GM18907 (cell line): Measurements from ENCODE around the gene ZFYVE27.

Experiments
- ATAC-seq: cut with Tn5 transposase; IDR thresholded peaks from one replicate; pipeline ENCODE4 v1.9.1; 2021; ENCODE audit warnings: mild to moderate bottlenecking, moderate library complexity; ENCODE audit not compliant: unreplicated experiment

Gene ZFYVE27

GRCh38 chr10:97766996-97767924 is 30.3 kb downstream of the ZFYVE27 start:
- ATAC-seq: no peak

DNA sequence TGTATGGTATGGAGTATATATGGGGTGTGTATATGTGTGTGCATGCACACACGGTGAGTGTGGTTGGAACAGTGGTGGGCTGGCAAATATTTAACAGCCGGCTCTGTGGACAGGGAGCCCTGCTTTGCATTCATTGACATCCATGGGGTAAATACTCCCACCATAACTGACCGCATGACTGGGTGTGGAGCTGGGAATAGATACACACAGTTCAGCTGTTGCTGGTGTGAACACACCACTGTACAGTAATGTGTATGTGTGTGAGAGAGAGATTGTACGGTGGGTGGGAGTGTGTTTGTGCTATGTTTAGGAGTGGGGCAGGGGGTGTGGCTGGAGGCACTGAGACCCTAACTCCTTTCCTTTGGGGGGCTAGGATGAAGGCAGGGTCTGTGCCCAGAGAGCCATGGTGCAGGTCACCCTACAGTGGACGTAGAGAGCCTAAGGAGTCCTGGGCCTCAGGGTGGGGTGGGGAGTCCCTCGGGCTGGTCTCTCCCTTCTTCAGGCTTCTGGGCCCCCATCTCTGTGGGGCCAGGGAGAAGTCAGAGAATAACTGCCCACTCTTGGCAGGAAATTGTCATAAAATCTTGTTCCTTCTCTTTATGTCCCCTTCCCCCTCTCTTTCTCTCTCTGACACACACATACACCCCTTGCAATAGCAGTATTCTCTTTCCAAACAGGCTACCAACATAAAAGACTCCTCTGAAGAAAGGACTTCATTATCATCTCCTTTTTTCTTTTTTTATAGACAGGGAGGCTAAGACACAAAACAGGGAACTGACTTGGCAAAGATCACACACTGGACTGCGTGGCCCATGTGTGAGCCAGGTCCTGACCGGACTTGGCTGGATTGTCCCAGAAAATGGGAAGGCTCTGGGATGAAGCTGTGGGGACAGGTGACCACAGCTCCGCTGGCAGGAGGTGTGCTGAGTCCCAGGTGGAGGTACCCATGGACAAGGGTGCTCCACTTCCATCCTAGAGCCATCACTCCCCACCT is 31.7 kb downstream of the ZFYVE27 start:
- no peak for ATAC-seq

- no peak for ATAC-seq
These were observed 33.3 kb downstream of the ZFYVE27 start for GRCh38 chr10:97770255-97770654.

- ATAC-seq: no peak
These were observed 34.3 kb downstream of the ZFYVE27 start for GRCh38 chr10:97771055-97771891.

DNA sequence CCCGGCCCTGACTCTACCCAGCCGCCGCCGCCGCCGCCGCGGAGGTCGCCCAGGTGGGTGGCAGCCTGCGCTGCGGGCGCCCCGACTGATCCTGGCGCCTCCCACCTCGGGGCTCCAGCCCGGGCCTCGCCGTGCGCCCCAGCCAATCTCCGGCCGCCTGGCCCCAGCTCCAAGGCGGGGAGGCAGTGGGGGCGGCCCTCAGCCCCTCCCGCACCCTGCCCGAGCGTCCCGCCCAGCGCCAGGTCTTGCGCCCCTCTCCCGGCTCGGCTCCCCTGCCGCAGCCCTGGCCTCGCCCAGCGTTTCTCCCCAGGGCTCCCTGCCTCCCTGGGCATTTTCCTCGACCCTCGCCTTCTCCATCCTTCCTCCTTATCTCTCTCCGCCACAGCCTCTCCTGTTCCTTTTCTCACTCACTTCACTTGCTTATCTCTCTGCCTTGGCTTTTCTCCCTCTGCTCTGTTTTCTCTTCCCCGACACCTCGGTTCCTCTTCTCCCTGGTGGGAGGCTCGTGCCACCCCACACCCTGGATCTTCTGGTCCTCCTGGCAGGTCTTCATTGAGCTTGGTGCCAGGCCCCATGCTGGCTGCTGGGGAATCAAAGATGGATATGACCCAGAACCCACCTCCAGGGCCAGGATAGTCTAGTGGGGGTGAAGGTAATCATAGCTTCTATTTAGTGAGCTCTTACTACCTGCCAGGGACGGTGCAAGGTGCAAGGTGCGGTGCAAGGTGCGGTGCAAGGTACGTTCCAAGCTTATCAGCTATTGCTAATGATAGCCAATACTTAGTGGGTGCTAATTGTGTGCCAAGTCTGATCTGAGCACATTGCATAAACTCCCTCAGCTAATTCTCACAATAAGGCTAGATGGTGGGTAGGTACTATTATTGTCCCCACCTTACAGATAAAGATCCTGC is 35.2 kb downstream of the ZFYVE27 start, which contains the start of gene SFRP5:
TSS of gene SFRP5 (minus strand) at position 87 of the 911 bp plus-strand sequence. CDS start 166 bp downstream, outside the sequence.
- no peak for ATAC-seq

- ATAC-seq: no peak
These were observed 36.2 kb downstream of the ZFYVE27 start for GRCh38 chr10:97773096-97773495.

DNA sequence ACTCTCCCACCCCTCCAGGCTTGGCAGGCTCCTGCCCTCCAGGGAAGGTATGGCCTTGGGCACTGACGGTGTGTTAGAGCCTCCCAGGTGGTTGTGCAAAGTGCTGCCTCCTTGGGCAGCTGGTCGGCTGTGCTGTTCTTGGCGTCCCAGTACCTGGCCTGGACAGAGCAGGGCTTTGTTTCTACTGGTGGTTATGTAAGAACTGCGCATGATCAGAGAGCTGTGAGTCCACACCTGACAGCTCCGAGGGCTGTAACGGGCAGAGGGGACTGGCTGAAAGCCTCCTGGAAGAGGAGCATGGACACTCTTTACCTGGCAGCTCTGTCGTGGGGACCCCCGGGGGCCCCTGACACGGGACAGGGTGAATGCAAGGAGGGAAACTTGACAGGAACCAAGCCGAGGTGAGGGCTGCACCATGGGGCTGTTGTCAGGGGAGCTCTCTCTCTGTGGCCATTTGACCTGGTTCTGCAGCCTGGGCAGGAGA is 37.9 kb downstream of the ZFYVE27 start:
- ATAC-seq: no peak

GRCh38 chr10:97777143-97777542 is 40.2 kb downstream of the ZFYVE27 start:
- ATAC-seq: no peak

DNA sequence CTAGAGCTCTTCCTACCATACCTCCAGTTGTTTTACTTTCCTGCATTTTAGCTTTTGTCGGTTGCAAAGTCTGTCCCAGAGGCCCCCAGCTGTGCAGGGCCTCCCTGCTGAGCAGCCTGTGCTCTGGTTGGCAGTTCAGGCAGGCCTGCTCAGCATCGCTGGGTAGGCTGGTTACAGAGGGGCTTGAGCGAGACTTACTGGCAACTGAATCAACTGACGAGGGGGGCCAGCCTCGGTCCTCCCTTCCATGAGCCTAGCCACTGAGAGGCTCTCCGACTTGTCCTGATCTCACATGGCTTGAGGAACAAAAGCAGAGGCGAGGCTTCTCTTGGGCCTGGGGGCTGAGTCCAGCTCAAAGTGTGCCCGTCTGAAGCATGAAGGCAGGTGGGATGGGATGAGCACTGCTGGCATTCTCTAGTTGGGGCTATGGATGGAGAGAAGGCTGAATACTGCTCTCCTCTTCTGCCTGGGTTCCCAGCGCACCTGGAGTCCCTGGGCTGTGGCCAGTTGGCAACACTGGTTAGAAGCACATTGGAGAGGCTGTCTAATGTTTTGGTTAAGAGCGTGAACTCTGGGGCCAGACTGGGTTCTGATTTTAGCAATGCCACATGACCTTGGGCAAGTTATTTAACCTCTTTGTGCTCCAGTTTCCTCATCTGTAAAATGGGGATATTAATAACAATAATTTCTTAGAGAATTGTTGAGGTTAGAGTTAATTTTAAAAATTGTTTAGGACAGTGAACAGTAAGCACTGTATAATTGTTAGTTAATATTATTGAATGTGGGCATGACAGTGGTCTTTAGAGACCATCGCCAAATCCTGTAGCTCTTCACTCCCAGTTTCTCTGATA is 41.7 kb downstream of the ZFYVE27 start:
- ATAC-seq: no peak

- ATAC-seq: no peak
These were observed 42.6 kb downstream of the ZFYVE27 start for GRCh38 chr10:97779492-97779891.

DNA sequence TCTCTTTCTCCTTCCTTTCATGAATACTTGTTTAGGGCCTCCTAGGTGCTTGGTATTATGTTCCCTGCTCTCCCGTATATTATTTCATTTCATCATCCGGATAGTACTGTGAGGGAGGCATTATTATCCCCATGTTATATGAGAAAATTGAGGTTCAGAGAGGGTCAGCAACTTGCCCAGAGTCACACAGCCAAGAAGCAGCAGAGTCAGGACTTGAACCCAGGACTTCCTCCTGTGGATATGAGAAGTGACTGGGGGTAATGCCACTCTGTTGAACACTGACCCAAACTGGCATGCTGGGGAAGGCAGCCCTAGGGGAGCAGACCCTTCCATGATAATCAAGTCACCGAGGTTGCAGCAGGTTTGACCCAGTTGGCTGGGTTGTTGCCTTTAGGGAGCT is 43.0 kb downstream of the ZFYVE27 start:
- ATAC-seq: no peak

GRCh38 chr10:97780841-97781617 is 44.1 kb downstream of the ZFYVE27 start:
- no peak for ATAC-seq

GRCh38 chr10:97781618-97782331 is 44.8 kb downstream of the ZFYVE27 start:
- no peak for ATAC-seq

DNA sequence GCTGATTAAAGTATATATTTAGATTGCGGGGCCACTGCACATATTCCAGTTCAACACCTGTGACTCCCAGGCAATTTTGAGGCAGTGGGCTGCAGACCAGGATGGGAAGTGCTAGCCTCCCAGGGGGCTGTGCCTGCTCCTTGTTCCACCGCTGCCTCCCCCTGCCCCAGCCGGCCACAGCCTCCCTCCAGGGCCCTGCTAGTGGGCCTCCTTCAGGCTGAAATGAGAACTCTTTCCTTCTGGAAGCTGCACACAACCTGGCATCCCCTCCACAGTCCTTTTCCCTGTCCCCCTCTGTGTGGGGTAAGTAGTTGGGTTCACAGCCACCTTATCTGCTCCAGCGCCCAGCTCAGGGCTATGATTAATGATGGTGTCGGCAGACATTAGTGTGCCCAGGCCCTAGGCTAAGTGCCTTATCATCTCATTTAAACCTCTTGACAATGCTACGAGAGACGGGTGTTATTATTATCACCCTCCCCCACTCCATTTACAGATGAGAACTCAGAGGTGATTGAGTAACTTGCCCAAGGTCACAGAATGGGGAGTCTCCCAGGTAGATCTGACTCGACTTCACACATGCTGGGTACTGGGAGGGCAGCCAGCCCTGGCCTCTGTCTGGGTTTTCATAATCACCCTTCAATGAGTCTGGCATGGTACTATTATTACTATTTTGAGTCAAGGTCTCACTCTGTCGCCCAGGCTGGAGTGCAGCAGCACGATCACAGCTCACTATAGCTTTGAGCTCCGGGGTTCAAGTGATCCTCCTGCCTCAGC is 45.7 kb downstream of the ZFYVE27 start:
- ATAC-seq: no peak

DNA sequence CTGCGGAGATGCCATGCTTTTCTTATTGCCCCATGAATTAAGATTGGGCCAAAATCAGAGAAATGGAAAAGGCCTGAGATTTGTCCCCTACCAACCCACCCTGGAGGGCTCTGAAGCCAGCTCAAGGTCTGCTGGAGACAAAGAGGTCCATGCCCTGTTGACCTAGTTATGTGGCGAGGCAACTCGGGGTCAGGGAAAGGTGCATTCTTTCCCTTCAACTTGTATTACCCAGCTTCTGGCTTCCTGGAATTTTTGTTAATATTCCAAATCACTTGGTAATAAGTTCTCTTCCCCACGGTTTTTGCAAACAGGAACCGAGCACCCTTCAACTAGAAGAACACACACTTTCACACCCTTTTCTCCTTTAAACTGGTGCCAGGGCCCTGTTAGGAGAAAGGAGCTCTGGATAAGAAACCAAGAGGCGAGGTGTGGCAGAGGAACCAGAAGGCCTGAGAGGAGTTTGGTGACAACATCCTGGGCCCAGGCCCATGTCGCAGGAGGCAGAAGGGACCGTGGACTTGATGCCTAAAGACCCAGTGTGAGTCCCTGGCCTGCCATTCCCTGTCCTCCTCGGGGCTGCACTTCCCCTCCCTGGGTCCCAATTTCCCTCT is 47.4 kb downstream of the ZFYVE27 start:
- ATAC-seq: no peak

DNA sequence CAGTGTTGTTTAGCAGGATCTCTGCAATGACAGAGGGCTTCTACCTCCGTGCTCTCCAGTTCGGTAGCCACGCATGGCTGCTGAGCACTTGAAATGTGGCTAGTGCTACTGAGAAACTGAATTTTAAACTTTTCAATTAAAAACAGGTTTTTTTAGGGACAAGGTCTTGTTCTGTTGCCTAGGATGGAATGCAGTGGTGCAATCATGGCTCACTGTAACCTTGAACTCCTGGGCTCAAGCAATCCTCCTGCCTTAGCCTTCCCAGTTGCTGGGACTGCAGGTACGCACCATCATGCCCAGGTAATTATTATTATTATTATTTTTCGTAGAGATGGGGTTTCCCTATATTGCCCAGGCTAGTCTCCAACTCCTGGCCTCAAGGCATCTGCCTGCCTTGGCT is 48.3 kb downstream of the ZFYVE27 start:
- no peak for ATAC-seq
